GM12865 (cell line): ENCODE data around the gene KIAA0319L.
A peak's percentile ranks its signal among the peaks of the same experiment; 100 is the strongest.

Experiments
- DNase-seq: peaks from one replicate; pipeline ENCODE4 v3.0.0; 2010; ENCODE audit warnings: low read depth
- H3K4me3 ChIP-seq: 2 replicates; pipeline ENCODE4 v1.5.1; 2011; ENCODE audit warnings: mild to moderate bottlenecking, low read depth, low read length, control low read depth
- CTCF ChIP-seq: IDR thresholded peaks from 2 replicates; pipeline ENCODE4 v1.5.1; 2011; ENCODE audit warnings: low read length, control low read depth, low read depth, inconsistent platforms; ENCODE audit not compliant: insufficient read depth; ENCODE audit errors: missing control alignments

Gene KIAA0319L

GRCh38 chr1:35573198-35574124 is 16.3 kb upstream of the KIAA0319L start, which contains the start of gene TFAP2E:
Gene TFAP2E, plus strand, starts transcription at chr1:35573314. Its CDS starts 264 bp downstream, at chr1:35573578.
- peak within 1 kb of the TSS; percentile 32 for H3K4me3 ChIP-seq
- TF ChIP-seq CTCF: no peak
- no peak for DNase-seq

- DNase-seq: no peak
- no peak overlapping the region for H3K4me3 ChIP-seq
- TF ChIP-seq CTCF: no peak
These were observed 15.1 kb upstream of the KIAA0319L start for GRCh38 chr1:35572296-35572695.

- TF ChIP-seq CTCF: no peak
- H3K4me3 ChIP-seq: no peak overlapping the region
- DNase-seq: no peak
These were observed 14.1 kb upstream of the KIAA0319L start for GRCh38 chr1:35571263-35571662.

DNA sequence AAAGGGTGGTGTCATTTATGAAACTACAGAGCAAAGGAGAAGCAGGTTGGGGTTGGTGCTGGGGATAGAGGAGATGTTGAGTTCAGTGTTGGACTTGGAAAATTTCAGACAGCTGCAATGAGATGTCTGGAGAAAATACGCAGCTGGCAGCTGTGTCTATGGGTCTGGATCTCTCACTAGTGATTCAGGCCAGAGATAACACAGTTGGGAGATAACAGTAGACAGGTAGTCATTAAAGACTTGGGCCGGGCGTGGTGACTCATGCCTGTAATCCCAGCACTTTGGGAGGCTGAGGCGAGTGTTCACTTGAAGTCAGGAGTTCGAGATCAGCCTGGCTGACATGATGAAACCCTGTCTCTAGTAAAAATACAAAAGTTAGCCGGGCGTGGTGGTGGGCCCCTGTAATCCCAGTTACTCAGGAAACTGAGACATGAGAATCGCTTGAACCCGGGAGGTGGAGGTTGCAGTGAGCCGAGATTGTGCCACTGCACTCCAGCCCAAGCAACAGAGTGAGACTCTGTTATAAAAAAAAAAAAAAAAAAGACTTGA is 13.5 kb upstream of the KIAA0319L start:
- no peak overlapping the region for H3K4me3 ChIP-seq
- TF ChIP-seq CTCF: no peak
- no peak for DNase-seq

DNA sequence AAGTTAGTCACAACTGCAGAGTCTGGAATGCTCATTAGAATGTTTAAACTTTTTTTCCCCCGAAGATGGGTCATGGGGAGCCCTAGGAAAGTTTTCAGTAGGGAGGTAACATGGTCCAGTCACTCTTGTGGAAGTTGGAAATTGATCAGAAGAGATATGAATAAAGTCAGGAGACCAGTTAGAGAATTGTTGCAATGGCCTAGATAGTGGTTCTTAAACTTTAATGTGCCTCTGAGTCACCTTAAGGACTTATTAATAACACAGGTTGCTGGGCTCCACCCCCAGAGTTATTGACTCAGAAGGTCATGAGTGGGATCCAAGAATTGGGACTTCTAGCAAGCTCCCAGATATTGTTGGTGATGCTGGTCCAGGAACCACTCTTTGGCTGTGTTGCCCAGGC is 12.7 kb upstream of the KIAA0319L start:
- DNase-seq: no peak
- no peak for TF ChIP-seq CTCF

DNA sequence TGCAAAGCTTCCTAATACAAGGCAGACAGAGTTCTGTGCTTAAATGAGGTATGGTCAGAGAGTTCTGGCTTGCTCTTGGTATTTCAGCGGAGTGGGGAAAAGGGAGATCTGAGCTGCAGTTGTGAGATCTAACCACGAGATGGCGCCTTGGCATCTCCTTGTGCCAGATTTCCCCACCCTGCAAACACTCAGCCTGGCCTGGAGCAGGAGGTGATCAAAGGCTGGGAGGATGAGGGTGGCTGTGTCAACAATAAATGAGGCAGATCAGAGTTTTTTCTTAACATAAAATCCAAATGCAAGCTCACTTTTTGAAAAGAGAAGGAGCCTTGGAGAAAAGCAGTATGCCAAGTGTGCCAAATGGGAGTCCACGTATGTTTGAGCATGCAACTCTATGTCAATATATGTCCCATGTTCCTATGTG is 11.8 kb upstream of the KIAA0319L start:
- DNase-seq: peak; percentile 73
- H3K4me3 ChIP-seq: no peak overlapping the region
- TF ChIP-seq CTCF: peak; percentile 87

More for the DNA sequence above, 12.7 kb upstream of the KIAA0319L start:
- no peak overlapping the region for H3K4me3 ChIP-seq
